Gastrocnemius medialis (tissue), 4 donors: ENCODE measurements around the gene SCT.

Source experiments
- CTCF ChIP-seq, 5 experiments: fragments of 450-650 bp in 3 of 5; fragments of 200-600 bp in 2 of 5; sonication (generic) in 2 of 5; IDR thresholded peaks in 4 of 5; conservative IDR thresholded peaks in 1 of 5; 1 replicate in 4 of 5; 2 replicates in 1 of 5; pipeline ENCODE4 v1.5.1; 2016 to 2019; ENCODE audit warnings: antibody characterized with exemption in 5 of 5, mild to moderate bottlenecking in 3 of 5, moderate library complexity in 3 of 5
- POLR2A ChIP-seq, 2 donors: fragments of 450-650 bp; IDR thresholded peaks; one replicate each; pipeline ENCODE4 v1.6.1; 2017; ENCODE audit warnings: antibody characterized with exemption in 2 of 2, mild to moderate bottlenecking in 2 of 2, moderate library complexity in 2 of 2

- TF ChIP-seq CTCF (IDR thresholded peaks at IDR 0.05 in 4 of 5, conservative IDR thresholded peaks at IDR 0.05 in 1 of 5) (no peak), POLR2A (IDR thresholded peaks at IDR 0.05) (no peak)
These were observed 42.7 kb downstream of the SCT start for GRCh38 chr11:584287-584686.
